ENCODE data around the gene ZNF133.

The ZNF133 gene

GRCh38 chr20:18361678-18362077 lies 73.4 kb downstream of the ZNF133 start:
- no peak overlapping the region for H2AFZ ChIP-seq (ENCODE audit: low read length)
- H3K9me3 ChIP-seq (ENCODE audit: insufficient read depth, low read depth, low read length): no peaks in the 10 kb centered on the region
- H3K9me2 ChIP-seq (replicated peaks; ENCODE audit: low read depth, low read length): no peaks in the 10 kb centered on the region
- H3K27me3 ChIP-seq (ENCODE audit: insufficient read depth, low read length, poor library complexity, severe bottlenecking): no peaks in the 10 kb centered on the region
- no peaks in the 10 kb centered on the region for H3K4me1 ChIP-seq (ENCODE audit: insufficient read depth, low read length, poor library complexity, severe bottlenecking)
- H3K4me3 ChIP-seq (ENCODE audit: low read length, poor library complexity, severe bottlenecking): no peak overlapping the region
- no peak overlapping the region for H3K4me2 ChIP-seq (ENCODE audit: low read depth, low read length, poor library complexity, severe bottlenecking)
- no peaks in the 10 kb centered on the region for H4K20me1 ChIP-seq (ENCODE audit: insufficient read depth, low read length, poor library complexity, severe bottlenecking)
- H3K79me2 ChIP-seq (ENCODE audit: insufficient read depth, low read length): no peaks in the 10 kb centered on the region
- no peaks in the 10 kb centered on the region for H3F3A ChIP-seq (ENCODE audit: low read depth)
- no peaks in the 10 kb centered on the region for H3K36me3 ChIP-seq (ENCODE audit: insufficient read depth, low read length)
- TF ChIP-seq, protein P1, sequence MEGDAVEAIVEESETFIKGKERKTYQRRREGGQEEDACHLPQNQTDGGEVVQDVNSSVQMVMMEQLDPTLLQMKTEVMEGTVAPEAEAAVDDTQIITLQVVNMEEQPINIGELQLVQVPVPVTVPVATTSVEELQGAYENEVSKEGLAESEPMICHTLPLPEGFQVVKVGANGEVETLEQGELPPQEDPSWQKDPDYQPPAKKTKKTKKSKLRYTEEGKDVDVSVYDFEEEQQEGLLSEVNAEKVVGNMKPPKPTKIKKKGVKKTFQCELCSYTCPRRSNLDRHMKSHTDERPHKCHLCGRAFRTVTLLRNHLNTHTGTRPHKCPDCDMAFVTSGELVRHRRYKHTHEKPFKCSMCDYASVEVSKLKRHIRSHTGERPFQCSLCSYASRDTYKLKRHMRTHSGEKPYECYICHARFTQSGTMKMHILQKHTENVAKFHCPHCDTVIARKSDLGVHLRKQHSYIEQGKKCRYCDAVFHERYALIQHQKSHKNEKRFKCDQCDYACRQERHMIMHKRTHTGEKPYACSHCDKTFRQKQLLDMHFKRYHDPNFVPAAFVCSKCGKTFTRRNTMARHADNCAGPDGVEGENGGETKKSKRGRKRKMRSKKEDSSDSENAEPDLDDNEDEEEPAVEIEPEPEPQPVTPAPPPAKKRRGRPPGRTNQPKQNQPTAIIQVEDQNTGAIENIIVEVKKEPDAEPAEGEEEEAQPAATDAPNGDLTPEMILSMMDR (conservative IDR thresholded peaks at IDR 0.05; ENCODE audit: low read length): no peak
- no peak for TF ChIP-seq EZH2phosphoT487 (IDR thresholded peaks at IDR 0.05; ENCODE audit: borderline replicate concordance)
- no peak overlapping the region for H3K9ac ChIP-seq (ENCODE audit: low read depth, low read length, poor library complexity, severe bottlenecking)

- H3K4me1 ChIP-seq (ENCODE audit: insufficient read depth, low read length, poor library complexity, severe bottlenecking): no peaks in the 10 kb centered on the region
- TF ChIP-seq, protein P1 (conservative IDR thresholded peaks at IDR 0.05; ENCODE audit: low read length): no peak
- TF ChIP-seq EZH2phosphoT487 (IDR thresholded peaks at IDR 0.05; ENCODE audit: borderline replicate concordance): no peak
- no peaks in the 10 kb centered on the region for H4K20me1 ChIP-seq (ENCODE audit: insufficient read depth, low read length, poor library complexity, severe bottlenecking)
- no peaks in the 10 kb centered on the region for H3F3A ChIP-seq (ENCODE audit: low read depth)
- H3K79me2 ChIP-seq (ENCODE audit: insufficient read depth, low read length): no peaks in the 10 kb centered on the region
- H3K9ac ChIP-seq (ENCODE audit: low read depth, low read length, poor library complexity, severe bottlenecking): no peak overlapping the region
- H3K4me2 ChIP-seq (ENCODE audit: low read depth, low read length, poor library complexity, severe bottlenecking): no peak overlapping the region
- no peaks in the 10 kb centered on the region for H3K9me3 ChIP-seq (ENCODE audit: insufficient read depth, low read depth, low read length)
- H2AFZ ChIP-seq (ENCODE audit: low read length): no peak overlapping the region
- H3K36me3 ChIP-seq (ENCODE audit: insufficient read depth, low read length): no peaks in the 10 kb centered on the region
- H3K27me3 ChIP-seq (ENCODE audit: insufficient read depth, low read length, poor library complexity, severe bottlenecking): no peaks in the 10 kb centered on the region
- H3K9me2 ChIP-seq (replicated peaks; ENCODE audit: low read depth, low read length): no peaks in the 10 kb centered on the region
- H3K4me3 ChIP-seq (ENCODE audit: low read length, poor library complexity, severe bottlenecking): no peak overlapping the region
Observed at GRCh38 chr20:18362916-18363315, 74.6 kb downstream of the ZNF133 start.

GRCh38 chr20:18363708-18364107 lies 75.4 kb downstream of the ZNF133 start:
- Histone ChIP-seq H3K36me3 (ENCODE audit: insufficient read depth, low read length) (no peaks in the 10 kb centered on the region), H3K4me1 (ENCODE audit: insufficient read depth, low read length, poor library complexity, severe bottlenecking) (no peaks in the 10 kb centered on the region), H3K79me2 (ENCODE audit: insufficient read depth, low read length) (no peaks in the 10 kb centered on the region), H3K27me3 (ENCODE audit: insufficient read depth, low read length, poor library complexity, severe bottlenecking) (no peaks in the 10 kb centered on the region), H3K9ac (ENCODE audit: low read depth, low read length, poor library complexity, severe bottlenecking) (no peak overlapping the region), H3F3A (ENCODE audit: low read depth) (no peaks in the 10 kb centered on the region), H2AFZ (ENCODE audit: low read length) (no peak overlapping the region), H4K20me1 (ENCODE audit: insufficient read depth, low read length, poor library complexity, severe bottlenecking) (no peaks in the 10 kb centered on the region), H3K9me2 (replicated peaks; ENCODE audit: low read depth, low read length) (no peaks in the 10 kb centered on the region), H3K4me2 (ENCODE audit: low read depth, low read length, poor library complexity, severe bottlenecking) (no peak overlapping the region), H3K9me3 (ENCODE audit: insufficient read depth, low read depth, low read length) (no peaks in the 10 kb centered on the region), H3K4me3 (ENCODE audit: low read length, poor library complexity, severe bottlenecking) (no peak overlapping the region)
- no peak for TF ChIP-seq EZH2phosphoT487 (IDR thresholded peaks at IDR 0.05; ENCODE audit: borderline replicate concordance)
- TF ChIP-seq, protein P1 (conservative IDR thresholded peaks at IDR 0.05; ENCODE audit: low read length): no peak
